Measurements from ENCODE around the gene UBE2Q1. TPM values are rescaled to one million over a fixed set of nuclear protein-coding genes. Genes with fewer than 3 reads are reported as not detected.
A peak's percentile ranks its signal among the peaks of the same experiment; 100 is the strongest.

UBE2Q1 gene
- total and polyA plus RNA-seq, 10 of the 15 experiments (the other 5 are each of a cell fraction or from before 2014, with no cell fraction given) = 3.9 to 82.6 (median 24.1) TPM

DNA sequence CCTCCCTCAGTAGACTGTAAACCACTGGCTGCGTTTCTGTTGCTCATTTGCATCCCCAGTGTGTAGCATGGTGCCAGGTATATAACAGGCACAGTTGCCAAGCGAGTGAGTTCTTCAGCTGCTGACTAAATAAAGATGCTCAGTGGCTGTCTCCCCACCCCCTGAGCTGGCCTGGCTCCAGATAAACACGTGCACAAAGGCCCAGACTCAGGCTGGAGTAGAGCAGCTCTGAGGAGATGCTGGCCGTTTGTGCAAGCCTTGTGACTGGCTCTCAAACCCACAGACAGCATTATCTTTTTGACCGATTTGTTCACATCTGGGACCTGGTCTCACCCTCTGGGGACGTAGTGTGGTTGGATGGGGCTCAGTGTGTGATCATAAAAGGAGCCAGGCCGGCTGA, 16.3 kb upstream of the UBE2Q1 start:
- WGBS (ENCODE audit: insufficient coverage, insufficient replicate concordance, low lambda C conversion rate, missing lambda C conversion rate) = under 1% methylated on average over 7 of the region's 7 CpGs
- no TSS peak for BruUV-seq (replicated peaks)
- Histone ChIP-seq H3K79me2 (ENCODE audit: control insufficient read depth, insufficient read depth, low read length) (no peaks in the 10 kb centered on the region), H3K36me3 (ENCODE audit: control insufficient read depth in 2 of 2, insufficient read depth in 2 of 2, low read length in 1 of 2) (peaks cover 3 to 7% of the 10 kb centered on the region in 2 experiments; a peak in 3 of 4 replicates), H3K4me3 (no peak overlapping the region), H3K9ac (ENCODE audit: control insufficient read depth, insufficient read depth, low read length) (no peak overlapping the region), H3K27me3 (replicated peaks in 1 of 2; ENCODE audit: control insufficient read depth in 2 of 2, insufficient read depth in 2 of 2, low read length in 1 of 2) (no peaks in the 10 kb centered on the region), H4K20me1 (ENCODE audit: control insufficient read depth, insufficient read depth) (no peaks in the 10 kb centered on the region), H2AFZ (ENCODE audit: control insufficient read depth, low read depth, low read length) (no peak overlapping the region), H3K4me1 (ENCODE audit: control insufficient read depth, insufficient read depth, low read length) (no peaks in the 10 kb centered on the region), H3K4me2 (ENCODE audit: control insufficient read depth, insufficient read depth) (no peak overlapping the region), H3K9me3 (replicated peaks; ENCODE audit: control insufficient read depth, insufficient read depth, low read length) (no peaks in the 10 kb centered on the region), H3K27ac (ENCODE audit: control insufficient read depth, insufficient read depth) (no peak overlapping the region)
- DNase-seq (ENCODE audit: low read depth, low spot score) (no peak), ATAC-seq (peak; percentile 34), FAIRE-seq (peak; percentile 70)
- ChIA-PET RAD21 (ENCODE audit: unreplicated experiment) (no interaction called here), SMC1A (ENCODE audit: uncharacterized antibody, unreplicated experiment) (interaction anchor here (1.2 to 2.3 kb wide), 2 partner anchors 15 to 93 kb away, joined by 3 to 8 read pairs; no protein-coding TSS in a partner anchor), POLR2A (no interaction called here), CTCF (interaction anchor here (0.6 to 2.1 kb wide), 3 partner anchors 15 to 96 kb away, joined by 3 to 5 read pairs (median 4); no protein-coding TSS in a partner anchor)
- intact Hi-C loops (cut with micrococcal nuclease; ENCODE audit: unreplicated experiment) (no loop called here), in situ Hi-C loops (cut with MboI) (no loop called here)
- TF ChIP-seq SRF (IDR thresholded peaks at IDR 0.05; ENCODE audit: low read depth in 2 of 2, low read length in 2 of 2) = no peak
- TF ChIP-seq BHLHE40 (IDR thresholded peaks at IDR 0.05; ENCODE audit: borderline replicate concordance in 1 of 2, low read depth in 2 of 2, low read length in 1 of 2) = peak; percentile 53 to 58; a peak in 1 of 4 replicates
- no peak for TF ChIP-seq ZZZ3 (IDR thresholded peaks at IDR 0.05; ENCODE audit: control insufficient read depth, insufficient read length, low read depth)
- TF ChIP-seq, protein P1, sequence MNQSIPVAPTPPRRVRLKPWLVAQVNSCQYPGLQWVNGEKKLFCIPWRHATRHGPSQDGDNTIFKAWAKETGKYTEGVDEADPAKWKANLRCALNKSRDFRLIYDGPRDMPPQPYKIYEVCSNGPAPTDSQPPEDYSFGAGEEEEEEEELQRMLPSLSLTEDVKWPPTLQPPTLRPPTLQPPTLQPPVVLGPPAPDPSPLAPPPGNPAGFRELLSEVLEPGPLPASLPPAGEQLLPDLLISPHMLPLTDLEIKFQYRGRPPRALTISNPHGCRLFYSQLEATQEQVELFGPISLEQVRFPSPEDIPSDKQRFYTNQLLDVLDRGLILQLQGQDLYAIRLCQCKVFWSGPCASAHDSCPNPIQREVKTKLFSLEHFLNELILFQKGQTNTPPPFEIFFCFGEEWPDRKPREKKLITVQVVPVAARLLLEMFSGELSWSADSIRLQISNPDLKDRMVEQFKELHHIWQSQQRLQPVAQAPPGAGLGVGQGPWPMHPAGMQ (IDR thresholded peaks at IDR 0.05; ENCODE audit: borderline replicate concordance) = no peak

DNA sequence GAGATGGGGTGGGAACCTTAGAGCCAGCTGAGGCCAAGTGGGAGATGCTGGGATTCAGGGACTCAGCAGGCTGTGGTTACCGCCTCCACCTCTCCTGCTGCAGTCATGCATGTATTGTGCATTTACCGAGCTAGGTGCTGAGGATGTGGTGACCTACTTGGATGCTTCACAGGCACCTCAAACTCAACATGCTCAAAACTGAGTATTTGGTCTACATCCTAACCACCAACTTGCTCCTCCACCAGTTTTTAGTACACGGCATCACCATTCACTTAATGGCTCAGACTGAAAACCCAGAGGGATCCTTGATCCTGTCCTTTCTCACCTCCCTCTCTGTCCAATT, 14.7 kb upstream of the UBE2Q1 start:
- DNase-seq (ENCODE audit: low read depth, low spot score) (no peak), ATAC-seq (no peak), FAIRE-seq (peak; percentile 13)
- H3K36me3 ChIP-seq (ENCODE audit: control insufficient read depth in 2 of 2, insufficient read depth in 2 of 2, low read length in 1 of 2) = peaks cover 0 to 1% of the 10 kb centered on the region in 2 experiments; a peak in 1 of 4 replicates
- intact Hi-C loops (cut with micrococcal nuclease; ENCODE audit: unreplicated experiment) = no loop called here
- H3K4me3 ChIP-seq = no peak overlapping the region
- SMC1A ChIA-PET (ENCODE audit: uncharacterized antibody, unreplicated experiment) = interaction anchor here (1.1 kb wide), 1 partner anchor 13 kb away, joined by 3 read pairs; no protein-coding TSS in a partner anchor
- WGBS (ENCODE audit: insufficient coverage, insufficient replicate concordance, low lambda C conversion rate, missing lambda C conversion rate) = 2% methylated on average over 3 of the region's 3 CpGs
- no peak overlapping the region for H2AFZ ChIP-seq (ENCODE audit: control insufficient read depth, low read depth, low read length)
- no peak overlapping the region for H3K27ac ChIP-seq (ENCODE audit: control insufficient read depth, insufficient read depth)
- H3K9ac ChIP-seq (ENCODE audit: control insufficient read depth, insufficient read depth, low read length) = no peak overlapping the region
- no peaks in the 10 kb centered on the region for H3K4me1 ChIP-seq (ENCODE audit: control insufficient read depth, insufficient read depth, low read length)
- H3K27me3 ChIP-seq (replicated peaks in 1 of 2; ENCODE audit: control insufficient read depth in 2 of 2, insufficient read depth in 2 of 2, low read length in 1 of 2) = peaks cover 0 to 5% of the 10 kb centered on the region in 2 experiments; a peak in 2 of 4 replicates
- no peak overlapping the region for H3K4me2 ChIP-seq (ENCODE audit: control insufficient read depth, insufficient read depth)
- POLR2A ChIA-PET = interaction anchor here (0.7 kb wide), 1 partner anchor 32 kb away, joined by 3 read pairs; no protein-coding TSS in a partner anchor
- no peaks in the 10 kb centered on the region; the same call in 1 of the 2 replicates for H4K20me1 ChIP-seq (ENCODE audit: control insufficient read depth, insufficient read depth)
- no TSS peak for BruUV-seq (replicated peaks)
- CTCF ChIA-PET = interaction anchor here (1.1 to 2.1 kb wide), 2 partner anchors 36 to 94 kb away, joined by 4 read pairs; no protein-coding TSS in a partner anchor
- RAD21 ChIA-PET (ENCODE audit: unreplicated experiment) = no interaction called here
- in situ Hi-C loops (cut with MboI) = no loop called here
- no peaks in the 10 kb centered on the region for H3K9me3 ChIP-seq (replicated peaks; ENCODE audit: control insufficient read depth, insufficient read depth, low read length)
- TF ChIP-seq SREBF1 (IDR thresholded peaks at IDR 0.05; ENCODE audit: low read length) = no peak
- TF ChIP-seq, protein P2, sequence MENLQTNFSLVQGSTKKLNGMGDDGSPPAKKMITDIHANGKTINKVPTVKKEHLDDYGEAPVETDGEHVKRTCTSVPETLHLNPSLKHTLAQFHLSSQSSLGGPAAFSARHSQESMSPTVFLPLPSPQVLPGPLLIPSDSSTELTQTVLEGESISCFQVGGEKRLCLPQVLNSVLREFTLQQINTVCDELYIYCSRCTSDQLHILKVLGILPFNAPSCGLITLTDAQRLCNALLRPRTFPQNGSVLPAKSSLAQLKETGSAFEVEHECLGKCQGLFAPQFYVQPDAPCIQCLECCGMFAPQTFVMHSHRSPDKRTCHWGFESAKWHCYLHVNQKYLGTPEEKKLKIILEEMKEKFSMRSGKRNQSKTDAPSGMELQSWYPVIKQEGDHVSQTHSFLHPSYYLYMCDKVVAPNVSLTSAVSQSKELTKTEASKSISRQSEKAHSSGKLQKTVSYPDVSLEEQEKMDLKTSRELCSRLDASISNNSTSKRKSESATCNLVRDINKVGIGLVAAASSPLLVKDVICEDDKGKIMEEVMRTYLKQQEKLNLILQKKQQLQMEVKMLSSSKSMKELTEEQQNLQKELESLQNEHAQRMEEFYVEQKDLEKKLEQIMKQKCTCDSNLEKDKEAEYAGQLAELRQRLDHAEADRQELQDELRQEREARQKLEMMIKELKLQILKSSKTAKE (IDR thresholded peaks at IDR 0.05; ENCODE audit: low read depth, poor library complexity, severe bottlenecking) = no peak
- TF ChIP-seq, protein P3, sequence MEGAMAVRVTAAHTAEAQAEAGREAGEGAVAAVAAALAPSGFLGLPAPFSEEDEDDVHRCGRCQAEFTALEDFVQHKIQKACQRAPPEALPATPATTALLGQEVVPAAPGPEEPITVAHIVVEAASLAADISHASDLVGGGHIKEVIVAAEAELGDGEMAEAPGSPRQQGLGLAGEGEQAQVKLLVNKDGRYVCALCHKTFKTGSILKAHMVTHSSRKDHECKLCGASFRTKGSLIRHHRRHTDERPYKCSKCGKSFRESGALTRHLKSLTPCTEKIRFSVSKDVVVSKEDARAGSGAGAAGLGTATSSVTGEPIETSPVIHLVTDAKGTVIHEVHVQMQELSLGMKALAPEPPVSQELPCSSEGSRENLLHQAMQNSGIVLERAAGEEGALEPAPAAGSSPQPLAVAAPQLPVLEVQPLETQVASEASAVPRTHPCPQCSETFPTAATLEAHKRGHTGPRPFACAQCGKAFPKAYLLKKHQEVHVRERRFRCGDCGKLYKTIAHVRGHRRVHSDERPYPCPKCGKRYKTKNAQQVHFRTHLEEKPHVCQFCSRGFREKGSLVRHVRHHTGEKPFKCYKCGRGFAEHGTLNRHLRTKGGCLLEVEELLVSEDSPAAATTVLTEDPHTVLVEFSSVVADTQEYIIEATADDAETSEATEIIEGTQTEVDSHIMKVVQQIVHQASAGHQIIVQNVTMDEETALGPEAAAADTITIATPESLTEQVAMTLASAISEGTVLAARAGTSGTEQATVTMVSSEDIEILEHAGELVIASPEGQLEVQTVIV (IDR thresholded peaks at IDR 0.05; ENCODE audit: borderline replicate concordance, partially characterized antibody) = no peak
- no peaks in the 10 kb centered on the region for H3K79me2 ChIP-seq (ENCODE audit: control insufficient read depth, insufficient read depth, low read length)

Data from GM12878 (cell line).